D341Med (cell line): ENCODE results near the gene CD164.
"Not testable (repeated sequence)": the region's sequence is repeated elsewhere in the genome, so short reads cannot be mapped to it uniquely, and the experiment has no call there.

Experiments used
- DNase-seq: peaks from one replicate; pipeline ENCODE4 v3.0.0; 2012; ENCODE audit warnings: low spot score

Gene CD164

GRCh38 chr6:109374326-109374892, 7.9 kb downstream of the CD164 start:
- no peak for DNase-seq

- no peak for DNase-seq
Observed at GRCh38 chr6:109373762-109374161, 8.5 kb downstream of the CD164 start.

- no peak for DNase-seq
Observed at GRCh38 chr6:109373331-109373730, 8.9 kb downstream of the CD164 start.

DNA sequence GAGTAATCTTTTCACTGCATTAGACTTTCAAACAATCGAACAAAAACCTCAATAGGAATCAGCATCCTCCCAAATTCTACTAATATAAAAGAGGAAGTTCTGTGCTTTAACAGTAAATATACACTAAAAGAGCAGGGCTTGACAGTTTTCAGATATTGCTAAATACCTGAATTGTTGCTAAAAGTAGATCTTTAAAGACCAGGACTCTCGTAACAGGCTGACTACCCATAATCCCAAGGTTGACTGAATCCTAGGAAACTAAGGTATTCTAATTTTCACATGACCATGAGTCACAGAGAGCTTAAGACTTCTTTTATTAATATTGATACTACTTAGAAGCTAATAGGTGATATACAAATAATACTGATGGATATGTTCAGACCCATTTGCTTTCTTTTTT, 10.1 kb downstream of the CD164 start:
- DNase-seq: no peak

DNA sequence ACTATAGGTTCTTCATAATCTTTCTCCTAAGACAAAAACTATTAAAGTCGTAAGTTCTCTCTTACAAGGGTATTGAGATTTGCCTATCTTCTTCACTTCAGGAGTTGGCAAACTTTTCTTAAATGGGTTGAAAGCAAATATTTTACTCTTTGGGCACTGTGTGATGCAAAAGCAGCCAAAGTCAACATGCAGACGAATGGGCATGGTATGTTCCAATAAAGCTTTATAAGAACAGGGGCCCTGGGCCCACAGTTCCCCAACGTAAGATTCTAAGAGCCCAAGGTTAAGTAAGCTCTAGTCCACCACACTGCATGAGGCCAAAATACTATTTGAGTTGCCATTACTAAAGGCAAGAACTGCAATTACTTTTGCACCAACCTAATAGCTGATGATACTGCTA, 11.5 kb downstream of the CD164 start:
- no peak for DNase-seq

DNA sequence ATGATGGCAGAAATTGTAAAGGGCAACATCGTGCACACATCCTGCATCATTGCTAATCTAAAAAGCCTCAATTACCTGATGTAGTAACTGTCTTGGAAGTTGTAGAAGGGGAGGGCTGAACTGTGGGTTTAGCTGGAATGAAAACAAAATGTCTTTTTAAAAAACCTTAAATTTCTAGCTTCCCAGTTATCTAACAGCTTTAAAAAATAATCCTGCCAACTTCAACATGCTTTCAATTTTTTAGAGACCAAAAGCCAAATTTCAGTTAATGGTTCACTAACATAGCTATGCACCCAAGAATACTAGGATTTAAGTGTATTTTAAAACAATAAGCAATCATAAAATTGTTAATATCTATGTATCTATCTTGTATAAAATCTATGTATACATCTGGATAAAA, 11.9 kb downstream of the CD164 start:
- DNase-seq: no peak

GRCh38 chr6:109369728-109370127, 12.5 kb downstream of the CD164 start:
- no peak for DNase-seq

- DNase-seq: not testable (repeated sequence)
Observed at GRCh38 chr6:109364382-109365078, 17.7 kb downstream of the CD164 start.

DNA sequence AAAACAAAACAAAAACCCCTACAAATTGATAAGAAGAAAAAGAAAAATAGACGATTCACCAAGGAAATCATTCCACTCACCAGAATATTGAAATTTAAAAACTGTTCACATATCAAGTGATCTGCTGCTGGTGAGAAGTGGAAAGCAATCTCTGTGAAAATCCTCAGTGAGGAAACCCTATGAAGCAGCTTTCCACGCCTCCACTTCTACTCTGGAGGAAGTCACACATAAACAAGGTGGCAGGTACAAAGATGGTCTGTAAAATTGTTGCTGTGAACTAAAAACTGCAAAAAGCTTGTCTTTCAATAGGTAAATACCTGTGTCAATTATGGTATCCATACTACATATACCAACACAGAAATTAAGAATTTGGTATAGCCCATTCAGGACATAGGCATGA, 18.5 kb downstream of the CD164 start:
- no peak for DNase-seq

DNA sequence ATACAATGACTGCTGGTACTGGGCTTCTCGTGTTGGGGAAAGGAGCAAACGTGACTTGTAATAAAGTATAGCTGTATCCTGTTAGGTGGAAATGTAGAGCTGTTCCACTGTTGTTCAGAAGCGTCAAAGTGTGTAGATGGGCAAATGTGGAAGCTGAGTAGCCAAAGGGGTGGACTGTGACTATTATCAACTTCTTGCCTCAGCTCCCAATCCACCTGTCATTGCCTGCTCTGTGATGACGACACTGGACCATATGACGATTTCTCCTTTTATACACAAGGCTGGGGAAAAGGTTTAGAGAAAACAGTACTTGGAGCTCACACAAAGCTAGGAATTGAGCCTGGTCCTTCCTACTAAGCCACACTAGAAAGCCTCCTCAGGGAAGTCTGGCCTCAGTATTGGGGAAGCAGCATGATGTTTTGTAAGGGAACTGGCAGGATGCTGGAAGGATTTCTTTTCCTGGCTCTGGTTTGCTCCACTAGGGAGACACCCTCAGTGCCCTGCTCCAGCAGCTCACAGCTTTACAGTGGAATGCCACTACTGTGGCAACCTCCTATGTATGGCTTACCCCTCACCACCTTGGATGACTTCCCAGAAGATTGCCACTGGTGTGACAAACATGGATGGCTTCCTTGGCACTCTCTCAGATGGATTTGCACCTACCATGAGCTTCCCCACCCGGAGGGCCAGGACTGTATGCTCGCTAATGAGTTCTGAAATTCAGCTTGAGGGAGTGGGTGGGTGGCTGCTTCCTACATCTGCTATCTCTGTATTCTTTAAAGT, 20.0 kb downstream of the CD164 start:
- DNase-seq: no peak

DNA sequence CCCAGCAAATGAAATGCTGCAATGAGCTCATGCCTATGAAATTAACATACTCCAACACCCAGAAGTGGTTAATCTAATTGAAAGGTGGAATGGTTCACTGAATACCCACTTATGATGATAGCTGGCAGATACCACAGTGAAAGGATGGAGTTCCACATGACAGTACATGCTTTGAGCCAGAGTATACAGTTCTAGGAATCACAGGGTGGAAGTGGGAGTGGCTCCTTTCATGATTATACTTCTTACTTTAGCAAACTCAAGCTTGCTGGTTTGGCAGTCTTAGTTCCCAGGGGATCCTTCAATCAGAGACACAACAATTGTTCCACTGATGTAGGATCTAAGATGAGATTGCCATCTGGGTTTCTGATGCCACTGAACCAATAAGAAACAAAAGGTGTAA, 21.5 kb downstream of the CD164 start:
- no peak for DNase-seq

- DNase-seq: no peak
Observed at GRCh38 chr6:109360281-109360680, 22.0 kb downstream of the CD164 start.

GRCh38 chr6:109359248-109359647, 23.0 kb downstream of the CD164 start:
- DNase-seq: no peak

GRCh38 chr6:109358204-109358603, 24.1 kb downstream of the CD164 start:
- DNase-seq: no peak

DNA sequence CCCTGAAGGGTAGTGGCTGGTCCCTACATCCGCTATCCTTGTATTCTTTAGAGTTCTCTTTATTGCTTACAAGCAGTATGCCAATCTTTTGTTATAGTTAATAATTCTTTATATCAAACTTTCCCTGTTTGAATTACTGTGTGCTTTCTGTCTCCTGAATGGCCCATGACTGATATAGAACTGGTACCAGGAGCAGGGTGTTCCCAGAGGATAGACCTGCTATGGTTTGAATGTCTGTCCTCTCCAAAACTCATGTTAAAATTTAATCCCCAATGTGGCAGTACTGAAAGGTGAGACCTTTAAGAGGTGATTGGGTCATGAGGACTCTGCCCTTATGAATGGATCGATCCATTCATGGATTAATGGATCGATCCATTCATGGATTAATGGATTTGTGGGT, 26.0 kb downstream of the CD164 start:
- no peak for DNase-seq

DNA sequence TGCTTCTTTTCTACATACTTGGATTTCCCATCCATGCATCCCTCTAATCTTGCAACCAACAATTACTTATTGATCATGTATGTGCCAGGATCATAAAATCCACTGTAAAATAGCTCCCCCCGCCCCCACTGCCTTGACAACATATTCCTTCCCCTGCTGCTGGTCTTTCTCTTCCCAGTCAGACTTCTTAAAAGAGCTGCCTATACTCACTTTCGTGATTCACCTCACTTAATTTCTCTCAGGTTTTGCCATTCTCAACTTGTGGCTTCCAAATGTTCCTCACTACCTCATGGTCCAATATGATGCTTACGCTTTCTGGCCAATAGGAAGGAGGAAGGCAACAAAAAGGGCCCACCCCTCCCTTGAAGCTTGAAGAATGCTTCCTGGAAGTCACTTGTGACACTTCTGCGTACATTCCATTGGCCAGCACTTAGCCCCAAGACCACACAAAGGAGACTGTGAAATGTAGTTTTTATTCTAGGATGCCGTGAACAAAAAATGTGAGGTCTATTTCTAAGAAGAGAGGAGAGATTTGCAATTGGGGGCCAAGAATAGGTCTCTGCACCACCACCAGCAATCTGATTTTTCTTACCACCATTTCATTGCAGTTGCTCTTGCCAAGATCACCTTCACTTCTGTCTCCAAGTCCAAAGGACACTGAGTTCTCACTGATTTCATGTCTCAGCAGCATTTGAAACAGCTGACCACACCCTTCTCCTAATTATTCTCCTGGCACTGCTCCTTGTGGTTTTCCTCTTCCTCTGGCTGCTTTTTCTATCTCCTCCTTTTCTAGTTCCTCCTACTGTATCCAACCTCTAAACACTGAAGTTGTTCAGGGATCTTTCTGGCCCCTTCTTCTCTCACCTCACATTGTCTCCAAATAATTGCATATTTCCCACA, 30.8 kb downstream of the CD164 start:
- DNase-seq: no peak

GRCh38 chr6:109349419-109349987, 32.8 kb downstream of the CD164 start:
- no peak for DNase-seq

GRCh38 chr6:109348226-109348625, 34.0 kb downstream of the CD164 start:
- no peak for DNase-seq

DNA sequence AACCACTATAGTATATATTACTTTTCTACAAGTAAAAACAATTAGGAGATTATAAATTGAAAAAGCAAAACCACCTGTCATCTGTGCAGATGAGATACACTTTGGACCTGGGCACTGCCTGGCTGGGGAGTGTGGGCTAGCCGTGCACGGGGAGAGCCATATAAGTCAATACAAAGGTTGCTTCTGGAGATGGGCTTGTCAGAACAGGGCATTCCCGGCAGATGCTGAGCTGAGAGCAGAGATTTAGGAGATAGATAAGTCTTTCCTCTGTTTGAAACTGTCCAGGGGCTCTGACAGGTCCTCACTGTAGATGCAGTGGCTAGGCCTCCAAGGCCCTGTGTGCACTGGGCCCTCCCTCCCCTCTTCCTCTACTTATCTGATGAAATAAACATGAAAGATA, 34.5 kb downstream of the CD164 start:
- DNase-seq: no peak

DNA sequence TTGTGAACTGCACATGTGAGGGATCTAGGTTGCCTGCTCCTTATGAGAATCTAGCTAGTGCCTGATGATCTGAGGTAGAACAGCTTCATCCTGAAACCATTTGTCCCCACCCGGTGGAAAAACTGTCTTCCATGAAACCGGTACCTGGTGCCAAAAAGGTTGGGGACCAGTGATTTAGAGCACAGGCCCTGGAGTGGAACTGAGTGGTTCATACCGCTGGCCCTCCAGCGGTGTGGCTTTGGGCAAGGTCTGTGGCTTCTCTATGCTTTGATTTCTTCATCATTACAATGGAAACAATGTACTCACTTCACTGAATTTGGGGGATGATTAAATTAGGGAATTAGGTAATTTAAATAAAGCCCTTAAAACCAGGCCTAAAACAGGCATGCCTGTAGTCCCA, 36.3 kb downstream of the CD164 start:
- DNase-seq: no peak

DNA sequence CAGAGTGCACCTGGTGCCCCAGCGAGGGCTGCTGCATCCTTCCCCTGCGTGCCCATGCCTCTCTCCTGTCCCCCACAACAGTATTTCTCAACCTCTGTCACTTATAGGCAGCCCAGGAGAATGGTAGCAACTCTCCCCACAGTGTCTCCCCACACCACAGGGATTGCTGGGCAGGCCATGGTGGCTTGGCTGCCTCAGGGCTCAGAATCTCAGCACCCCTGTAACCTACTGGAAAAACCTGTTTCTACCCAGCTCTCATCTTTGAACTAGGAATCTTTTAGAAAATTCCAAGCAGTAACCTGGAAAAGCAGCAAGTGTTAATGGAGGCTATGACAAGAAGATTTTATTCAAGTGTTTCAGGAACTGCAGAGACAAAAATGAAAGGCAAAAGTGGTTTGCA, 38.0 kb downstream of the CD164 start:
- DNase-seq: no peak

GRCh38 chr6:109343518-109343917, 38.7 kb downstream of the CD164 start:
- no peak for DNase-seq
